Measurements from ENCODE around the gene FSCN2.

DNA sequence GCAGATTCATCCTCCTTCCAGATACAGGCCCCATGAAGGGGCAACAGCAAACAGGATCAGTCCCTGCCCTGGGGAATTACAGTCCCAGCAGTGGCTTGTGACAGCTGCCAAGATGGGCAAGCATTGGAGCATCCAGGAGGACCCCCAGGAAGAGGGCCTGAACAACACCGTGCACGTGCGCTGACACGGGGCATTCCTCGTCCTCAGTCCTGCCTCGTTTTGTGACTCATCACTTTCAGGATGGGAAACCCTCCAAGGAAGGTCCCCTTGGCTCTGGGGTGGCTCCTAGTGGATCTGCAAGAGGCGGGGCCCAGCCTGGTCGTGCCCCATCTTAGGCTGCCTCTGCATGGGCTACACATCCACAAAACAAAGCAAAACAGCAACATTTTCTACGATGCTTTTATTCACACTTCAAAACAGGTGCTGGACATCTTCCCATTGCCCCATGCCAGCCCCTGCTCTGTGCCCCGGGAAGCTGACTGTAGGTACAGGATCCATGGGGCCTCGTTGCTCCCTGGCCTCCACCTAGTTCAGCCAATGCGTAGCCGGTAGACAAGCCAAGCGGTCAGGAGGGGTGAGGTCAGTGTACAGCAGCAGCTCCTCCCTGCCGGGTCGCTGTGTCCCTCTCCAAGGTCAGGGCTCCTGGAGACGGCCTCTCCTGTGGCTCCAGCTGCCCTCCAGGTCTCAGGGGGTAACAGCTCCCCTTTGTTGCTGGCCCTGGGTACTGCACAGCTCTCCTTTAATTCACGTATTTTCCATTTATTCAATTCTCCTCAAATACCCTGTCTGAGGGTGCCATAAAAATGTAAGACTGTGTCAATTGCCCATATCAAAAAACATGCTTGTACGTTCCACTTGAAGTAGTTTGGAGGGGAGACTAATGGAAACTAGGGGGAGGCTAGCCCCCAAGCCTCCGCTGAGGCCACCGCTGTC lies 47.8 kb upstream of the FSCN2 start:
- TF ChIP-seq, protein P1, sequence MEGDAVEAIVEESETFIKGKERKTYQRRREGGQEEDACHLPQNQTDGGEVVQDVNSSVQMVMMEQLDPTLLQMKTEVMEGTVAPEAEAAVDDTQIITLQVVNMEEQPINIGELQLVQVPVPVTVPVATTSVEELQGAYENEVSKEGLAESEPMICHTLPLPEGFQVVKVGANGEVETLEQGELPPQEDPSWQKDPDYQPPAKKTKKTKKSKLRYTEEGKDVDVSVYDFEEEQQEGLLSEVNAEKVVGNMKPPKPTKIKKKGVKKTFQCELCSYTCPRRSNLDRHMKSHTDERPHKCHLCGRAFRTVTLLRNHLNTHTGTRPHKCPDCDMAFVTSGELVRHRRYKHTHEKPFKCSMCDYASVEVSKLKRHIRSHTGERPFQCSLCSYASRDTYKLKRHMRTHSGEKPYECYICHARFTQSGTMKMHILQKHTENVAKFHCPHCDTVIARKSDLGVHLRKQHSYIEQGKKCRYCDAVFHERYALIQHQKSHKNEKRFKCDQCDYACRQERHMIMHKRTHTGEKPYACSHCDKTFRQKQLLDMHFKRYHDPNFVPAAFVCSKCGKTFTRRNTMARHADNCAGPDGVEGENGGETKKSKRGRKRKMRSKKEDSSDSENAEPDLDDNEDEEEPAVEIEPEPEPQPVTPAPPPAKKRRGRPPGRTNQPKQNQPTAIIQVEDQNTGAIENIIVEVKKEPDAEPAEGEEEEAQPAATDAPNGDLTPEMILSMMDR (IDR thresholded peaks at IDR 0.05): no peak
- TF ChIP-seq POLR2A (IDR thresholded peaks at IDR 0.05): no peak

Measured in Peyer's patch (tissue), 4 donors.